GM18870 (cell line): ENCODE data around the gene CIITA.

Experiments used
- ATAC-seq: cut with Tn5 transposase; IDR thresholded peaks from one replicate; pipeline ENCODE4 v1.9.1; 2021; ENCODE audit warnings: moderate library complexity; ENCODE audit not compliant: unreplicated experiment

Gene CIITA

DNA sequence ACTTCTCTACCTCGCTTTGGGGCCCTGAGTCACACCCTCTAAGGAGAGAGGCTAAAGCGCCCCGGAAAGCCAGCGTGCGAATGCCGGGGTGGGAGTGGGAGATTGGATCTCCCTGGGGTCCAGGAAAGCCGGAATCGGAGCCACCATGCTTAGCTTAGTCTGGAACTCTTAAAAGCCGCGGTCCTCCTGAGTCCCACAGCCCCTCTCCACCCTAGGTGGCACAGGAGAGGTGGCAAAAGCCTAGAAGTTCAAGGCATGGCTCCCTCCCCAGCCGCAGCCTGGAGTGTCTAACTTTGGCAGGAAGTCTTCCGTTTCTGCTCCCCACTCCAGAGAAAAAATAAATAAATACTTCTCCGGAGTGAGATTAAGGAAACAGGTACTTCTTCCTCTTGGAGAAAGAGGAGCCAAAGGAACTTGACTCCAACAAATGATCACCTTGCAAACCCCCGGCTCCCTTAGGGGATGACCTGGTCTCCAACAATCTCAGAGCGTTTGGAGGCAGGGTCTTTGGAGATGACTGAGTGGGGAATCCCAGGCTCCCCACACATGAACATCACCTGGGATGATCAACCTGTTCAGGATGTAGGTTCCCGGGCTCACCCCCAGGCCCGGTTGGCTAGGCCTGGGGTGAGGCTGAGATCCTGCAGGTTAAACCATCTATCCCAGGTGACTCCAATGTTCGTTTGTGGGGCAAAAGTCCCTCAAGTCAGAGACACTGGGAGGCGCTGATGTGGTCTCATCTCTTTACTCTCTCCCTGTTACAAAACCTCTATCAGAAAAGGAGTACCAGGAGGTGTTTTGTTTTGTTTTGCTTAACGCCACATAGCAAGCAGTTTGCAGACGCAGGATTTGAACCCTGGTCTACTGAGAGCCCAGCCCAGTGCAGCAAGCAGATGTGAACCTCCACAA, 2.9 kb downstream of the CIITA start:
- no peak for ATAC-seq

GRCh38 chr16:10880594-10881452, 3.8 kb downstream of the CIITA start:
- no peak for ATAC-seq

DNA sequence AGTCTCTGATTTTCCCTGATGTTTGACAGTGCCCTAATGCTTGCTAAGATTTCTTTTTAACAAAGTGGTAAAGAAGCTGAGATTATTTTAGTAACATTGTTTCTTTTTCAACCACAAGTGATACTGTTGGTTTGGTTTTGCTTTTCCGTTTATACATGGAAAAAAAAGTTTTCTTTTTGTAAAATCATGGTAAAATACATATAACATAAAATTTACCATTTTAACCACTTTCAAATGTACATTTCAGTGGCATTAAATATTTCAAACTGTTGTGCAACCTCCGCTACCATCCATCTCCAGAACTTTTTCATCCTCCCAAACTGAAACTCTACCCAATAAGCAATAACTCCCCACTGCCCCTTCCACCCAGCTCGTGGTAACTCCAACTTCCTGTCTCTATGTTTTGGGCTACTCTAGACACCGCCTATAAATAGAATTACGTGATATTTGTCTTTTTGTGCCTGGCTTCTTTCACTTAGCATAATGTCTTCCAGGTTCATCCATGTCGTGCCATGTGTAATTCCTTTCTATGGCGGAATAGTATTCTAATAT, 4.6 kb downstream of the CIITA start:
- ATAC-seq = no peak

DNA sequence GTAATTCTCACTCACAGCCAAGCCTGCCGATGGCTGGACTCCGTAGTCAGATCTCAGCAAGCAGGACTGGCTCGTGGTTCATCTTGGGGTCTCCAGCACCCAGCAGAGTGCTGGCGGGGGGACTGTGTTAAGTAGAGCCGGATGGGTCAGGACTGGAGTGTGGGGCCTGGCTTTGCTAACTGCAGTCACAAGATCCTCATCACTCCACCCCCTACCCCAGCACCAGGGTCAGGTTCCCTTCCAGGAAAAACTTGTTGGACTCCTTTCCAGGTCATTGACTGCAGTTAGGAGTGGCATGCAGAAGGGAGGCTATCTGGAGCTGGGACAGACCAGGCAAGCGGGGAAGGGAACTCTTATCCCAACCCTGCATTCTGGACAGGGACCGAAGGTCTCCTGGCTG, 6.0 kb downstream of the CIITA start:
- ATAC-seq = no peak

GRCh38 chr16:10885246-10885645, 8.2 kb downstream of the CIITA start:
- ATAC-seq = no peak

DNA sequence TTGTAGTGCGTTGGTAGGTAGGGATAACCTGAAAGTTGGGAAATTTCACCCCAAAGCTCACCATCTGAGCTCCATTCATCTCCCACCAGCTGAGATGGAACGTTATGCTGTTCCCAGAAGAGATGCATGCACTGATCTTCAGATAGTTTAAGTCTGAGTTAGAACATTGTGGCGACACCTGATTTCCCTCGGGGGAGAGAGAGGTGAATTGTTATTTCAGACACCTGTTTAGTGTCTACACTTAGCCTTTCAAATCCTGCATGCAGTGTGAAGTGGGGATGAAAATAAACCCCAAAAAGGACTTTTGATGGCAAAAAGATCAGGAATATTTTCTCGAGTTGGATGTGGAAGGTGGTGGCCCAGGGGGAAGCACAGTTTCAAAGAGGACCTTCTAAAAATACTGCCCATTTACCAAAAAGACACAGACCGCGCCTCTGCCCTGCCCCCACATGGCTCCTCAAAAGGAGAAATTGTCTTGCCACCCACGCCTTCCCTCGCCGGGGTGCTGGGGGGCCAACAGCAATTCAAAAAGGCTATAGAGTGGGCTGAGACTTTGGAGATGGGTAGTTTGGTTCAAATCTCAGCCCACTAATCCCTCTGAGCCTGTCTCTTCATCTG, 11.4 kb downstream of the CIITA start:
- ATAC-seq = no peak

GRCh38 chr16:10889855-10890254, 12.9 kb downstream of the CIITA start:
- ATAC-seq = no peak

DNA sequence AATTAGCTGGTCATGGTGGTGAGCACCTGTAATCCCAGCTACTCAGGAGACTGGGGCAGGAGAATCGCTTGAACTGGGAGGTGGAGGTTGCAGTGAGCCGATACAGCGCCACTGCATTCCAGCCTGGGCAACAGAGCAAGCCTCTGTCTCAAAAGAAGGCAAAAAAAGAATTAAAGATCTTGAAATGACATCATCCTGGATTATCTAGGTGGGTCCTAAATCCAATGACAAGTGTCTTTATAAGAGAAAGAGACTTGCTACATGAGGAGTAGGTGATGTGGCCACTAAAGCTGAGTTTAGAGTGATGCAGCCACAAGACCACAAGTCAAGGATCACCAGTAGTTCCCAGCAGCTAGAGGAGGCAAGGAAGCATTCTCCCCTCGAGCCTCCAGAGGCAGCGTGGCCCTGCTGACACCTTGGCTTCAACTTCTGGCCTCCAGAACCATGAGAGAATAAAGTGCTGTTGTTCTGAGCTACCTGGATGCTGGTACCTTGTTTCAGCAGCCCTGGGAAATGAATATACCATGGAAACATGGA, 15.8 kb downstream of the CIITA start:
- ATAC-seq = no peak

DNA sequence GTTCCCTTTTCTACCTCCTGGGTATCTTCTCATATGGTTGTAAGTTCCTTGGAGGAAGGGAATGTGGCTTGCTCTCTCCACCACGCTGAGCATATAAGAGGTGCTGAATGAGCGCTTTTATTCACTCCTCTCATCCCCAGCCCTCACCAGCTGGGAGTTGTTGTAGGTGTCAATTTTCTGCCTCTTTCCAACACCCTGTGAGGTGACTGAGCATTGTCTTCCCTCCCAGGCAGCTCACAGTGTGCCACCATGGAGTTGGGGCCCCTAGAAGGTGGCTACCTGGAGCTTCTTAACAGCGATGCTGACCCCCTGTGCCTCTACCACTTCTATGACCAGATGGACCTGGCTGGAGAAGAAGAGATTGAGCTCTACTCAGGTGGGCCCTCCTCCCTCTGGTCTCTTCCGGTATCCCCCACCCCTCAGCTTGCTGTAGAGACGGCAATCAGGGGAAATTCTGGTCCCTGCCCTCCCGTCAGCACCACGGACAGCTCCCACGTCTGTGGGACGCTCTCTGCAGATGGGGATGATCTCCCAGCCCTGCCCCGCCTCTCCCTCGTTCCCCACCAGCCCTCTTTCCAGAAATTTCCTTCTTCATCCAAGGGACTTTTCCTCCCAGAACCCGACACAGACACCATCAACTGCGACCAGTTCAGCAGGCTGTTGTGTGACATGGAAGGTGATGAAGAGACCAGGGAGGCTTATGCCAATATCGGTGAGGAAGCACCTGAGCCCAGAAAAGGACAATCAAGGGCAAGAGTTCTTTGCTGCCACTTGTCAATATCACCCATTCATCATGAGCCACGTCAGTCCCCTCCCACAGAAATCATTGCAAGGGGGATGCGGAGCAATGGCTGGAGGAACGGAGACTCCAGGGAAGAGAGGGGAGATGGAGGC, 18.3 kb downstream of the CIITA start:
- ATAC-seq = no peak

DNA sequence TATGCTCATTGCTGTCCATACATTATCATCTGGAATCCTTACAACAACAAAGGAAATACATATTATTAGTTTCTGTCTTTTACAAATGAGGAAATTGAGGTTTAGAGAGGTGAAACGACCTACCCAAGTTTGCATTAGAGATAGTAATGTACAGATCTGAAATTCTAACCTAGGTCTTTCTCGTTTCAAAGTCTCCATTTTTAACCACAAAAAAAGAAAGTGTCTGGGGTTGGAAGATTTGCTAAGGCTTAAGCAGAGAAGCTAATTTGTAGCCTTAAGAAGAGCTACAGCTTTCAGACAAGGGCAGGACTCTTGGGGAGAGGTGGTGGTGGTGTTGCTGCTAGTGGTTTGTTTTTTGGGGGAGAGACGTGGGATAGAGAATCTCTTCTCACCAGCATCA, 19.2 kb downstream of the CIITA start:
- no peak for ATAC-seq

- no peak for ATAC-seq
These were observed 19.7 kb downstream of the CIITA start for GRCh38 chr16:10896723-10897122.

DNA sequence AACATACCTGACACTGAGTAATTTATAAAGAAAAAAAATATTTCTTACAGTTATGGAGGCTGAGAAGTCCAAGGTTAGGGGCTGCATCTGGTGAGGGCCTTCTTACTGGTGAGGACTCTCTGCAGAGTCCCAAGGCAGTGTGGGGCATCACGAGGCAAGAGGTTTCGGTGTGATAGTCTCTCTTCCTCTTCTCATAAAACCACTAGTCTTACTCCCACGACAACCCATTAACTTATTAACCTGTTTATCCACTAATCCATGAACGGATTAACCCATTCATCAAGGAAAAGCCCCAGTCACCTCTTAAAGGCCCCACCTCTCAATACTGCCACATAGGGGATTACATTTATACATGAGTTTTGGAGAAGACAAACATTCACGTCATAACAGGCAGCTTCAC, 20.1 kb downstream of the CIITA start:
- ATAC-seq = peak; percentile 48

- no peak for ATAC-seq
These were observed 26.0 kb downstream of the CIITA start for GRCh38 chr16:10902999-10903398.

DNA sequence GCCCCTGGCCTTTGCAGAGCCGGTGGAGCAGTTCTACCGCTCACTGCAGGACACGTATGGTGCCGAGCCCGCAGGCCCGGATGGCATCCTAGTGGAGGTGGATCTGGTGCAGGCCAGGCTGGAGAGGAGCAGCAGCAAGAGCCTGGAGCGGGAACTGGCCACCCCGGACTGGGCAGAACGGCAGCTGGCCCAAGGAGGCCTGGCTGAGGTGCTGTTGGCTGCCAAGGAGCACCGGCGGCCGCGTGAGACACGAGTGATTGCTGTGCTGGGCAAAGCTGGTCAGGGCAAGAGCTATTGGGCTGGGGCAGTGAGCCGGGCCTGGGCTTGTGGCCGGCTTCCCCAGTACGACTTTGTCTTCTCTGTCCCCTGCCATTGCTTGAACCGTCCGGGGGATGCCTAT, 29.5 kb downstream of the CIITA start:
- ATAC-seq = no peak

- ATAC-seq = no peak
These were observed 30.1 kb downstream of the CIITA start for GRCh38 chr16:10906914-10907756.

- no peak for ATAC-seq
These were observed 30.7 kb downstream of the CIITA start for GRCh38 chr16:10907757-10908045.

DNA sequence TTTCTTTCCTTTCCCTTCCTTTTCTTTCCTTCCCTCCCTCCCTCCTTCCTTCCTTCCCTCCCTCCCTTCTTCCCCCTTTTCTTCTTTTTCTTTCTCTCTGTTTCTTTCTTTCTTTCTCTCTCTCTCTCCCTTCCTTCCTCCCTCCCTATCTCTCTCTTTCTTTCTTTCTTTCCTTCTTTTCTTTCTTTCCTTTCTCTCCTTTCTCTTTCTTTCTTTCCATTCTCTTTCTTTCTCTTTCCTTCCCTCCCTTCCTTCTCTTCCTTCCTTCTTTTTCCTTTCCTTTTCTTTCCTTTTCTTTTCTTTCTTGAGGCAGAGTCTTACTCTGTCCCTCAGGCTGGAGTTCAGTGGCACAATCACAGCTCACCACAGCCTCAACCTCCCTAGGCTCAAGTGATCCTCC, 34.3 kb downstream of the CIITA start:
- ATAC-seq = no peak

DNA sequence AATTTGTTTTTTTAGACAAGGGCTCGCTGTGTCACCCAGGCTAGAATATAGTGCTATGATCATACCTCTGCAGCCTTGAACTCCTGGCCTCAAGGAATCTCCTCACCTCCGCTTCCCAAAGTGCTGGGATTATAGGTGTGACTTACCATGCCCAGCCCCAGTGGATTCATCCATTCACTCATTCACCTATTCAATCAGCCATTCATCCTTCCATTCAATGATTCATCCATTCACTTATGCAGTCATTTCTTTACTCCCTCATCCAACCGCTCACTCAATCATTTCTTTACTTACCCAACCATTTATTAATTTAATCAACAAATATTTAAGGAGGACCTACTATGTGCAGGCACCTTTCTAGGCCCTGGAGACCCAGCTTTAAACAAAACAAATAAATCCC, 39.5 kb downstream of the CIITA start:
- ATAC-seq = no peak

GRCh38 chr16:10918294-10919002, 41.4 kb downstream of the CIITA start:
- ATAC-seq = no peak
